ENCODE data around the gene MAVS.
"Not testable (repeated sequence)": the region's sequence is repeated elsewhere in the genome, so short reads cannot be mapped to it uniquely, and the experiment has no call there.

GRCh38 chr20:3840201-3840600 lies 6.4 kb upstream of the MAVS start:
- TF ChIP-seq CTCF (conservative IDR thresholded peaks at IDR 0.05 in 1 of 2, IDR thresholded peaks at IDR 0.05 in 1 of 2; ENCODE audit: low read depth in 1 of 2, low read length in 2 of 2); EZH2 (IDR thresholded peaks at IDR 0.05; ENCODE audit: low read length, missing control alignments): not testable (repeated sequence)

All from fibroblast of lung (primary cell).